Neural progenitor cell (in vitro differentiated cells): ENCODE measurements around the gene ADGRG1.

Experiments used
- EZH2 ChIP-seq: fragments of 200-600 bp; sonication (generic); IDR thresholded peaks from 2 replicates; pipeline ENCODE4 v1.6.1; 2017; ENCODE audit warnings: antibody characterized with exemption, mild to moderate bottlenecking, moderate library complexity
- EZH2phosphoT487 ChIP-seq: fragments of 200-600 bp; sonication (generic); IDR thresholded peaks from 2 replicates; pipeline ENCODE4 v1.6.1; 2017; ENCODE audit warnings: antibody characterized with exemption
- TF ChIP-seq, protein P1 (sequence below): fragments of 200-600 bp; sonication (generic); IDR thresholded peaks from 2 replicates; pipeline ENCODE4 v1.5.1; 2017; ENCODE audit warnings: antibody characterized with exemption, mild to moderate bottlenecking

DNA sequence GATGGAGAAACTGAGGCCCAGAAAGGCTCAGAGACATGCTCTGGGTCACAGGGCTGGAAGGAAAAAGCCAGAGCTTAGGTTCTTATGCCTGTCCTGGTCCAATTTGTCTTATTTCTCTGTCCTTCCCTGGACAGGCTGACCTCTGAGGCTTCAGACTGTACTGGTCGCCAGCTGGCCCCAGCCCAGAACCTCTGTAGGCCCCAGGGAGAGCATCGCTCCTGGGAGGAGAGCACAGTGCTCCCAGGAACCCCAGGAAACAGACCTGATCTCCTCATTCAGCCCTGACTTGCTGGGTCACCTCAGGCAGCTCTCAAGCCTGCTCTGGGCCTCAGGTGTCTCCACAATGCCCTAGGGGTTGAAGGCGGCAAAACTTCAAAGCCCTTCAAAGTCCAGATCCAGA, 71.1 kb downstream of the ADGRG1 start:
- TF ChIP-seq, protein P1, sequence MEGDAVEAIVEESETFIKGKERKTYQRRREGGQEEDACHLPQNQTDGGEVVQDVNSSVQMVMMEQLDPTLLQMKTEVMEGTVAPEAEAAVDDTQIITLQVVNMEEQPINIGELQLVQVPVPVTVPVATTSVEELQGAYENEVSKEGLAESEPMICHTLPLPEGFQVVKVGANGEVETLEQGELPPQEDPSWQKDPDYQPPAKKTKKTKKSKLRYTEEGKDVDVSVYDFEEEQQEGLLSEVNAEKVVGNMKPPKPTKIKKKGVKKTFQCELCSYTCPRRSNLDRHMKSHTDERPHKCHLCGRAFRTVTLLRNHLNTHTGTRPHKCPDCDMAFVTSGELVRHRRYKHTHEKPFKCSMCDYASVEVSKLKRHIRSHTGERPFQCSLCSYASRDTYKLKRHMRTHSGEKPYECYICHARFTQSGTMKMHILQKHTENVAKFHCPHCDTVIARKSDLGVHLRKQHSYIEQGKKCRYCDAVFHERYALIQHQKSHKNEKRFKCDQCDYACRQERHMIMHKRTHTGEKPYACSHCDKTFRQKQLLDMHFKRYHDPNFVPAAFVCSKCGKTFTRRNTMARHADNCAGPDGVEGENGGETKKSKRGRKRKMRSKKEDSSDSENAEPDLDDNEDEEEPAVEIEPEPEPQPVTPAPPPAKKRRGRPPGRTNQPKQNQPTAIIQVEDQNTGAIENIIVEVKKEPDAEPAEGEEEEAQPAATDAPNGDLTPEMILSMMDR = no peak
- no peak for TF ChIP-seq EZH2
- TF ChIP-seq EZH2phosphoT487 = no peak
